ENCODE measurements around the gene PDE6B.

- TF ChIP-seq CTCF (IDR thresholded peaks at IDR 0.05; ENCODE audit: low read depth, low read length) (no peak), EZH2phosphoT487 (IDR thresholded peaks at IDR 0.05; ENCODE audit: low read depth) (no peak)
These were observed 323 bp downstream of the PDE6B start for GRCh38 chr4:625631-626161.
